CD14-positive monocyte (primary cell): ENCODE measurements around the gene CELSR3. TPM values are rescaled to one million over a fixed set of nuclear protein-coding genes. Genes with fewer than 3 reads are reported as not detected.

Source experiments
- DNase-seq, 3 donors: peaks; one replicate each; pipeline ENCODE4 v3.0.0-alpha.2; 2011 to 2022
- H2AFZ ChIP-seq: 2 replicates; pipeline ENCODE4 v1.6.0; 2012; ENCODE audit warnings: mild to moderate bottlenecking, low read depth, low read length, inconsistent platforms; ENCODE audit not compliant: insufficient read depth, poor library complexity, severe bottlenecking
- H3K27ac ChIP-seq, 2 donors: 1 replicate in 1 of 2; 2 replicates in 1 of 2; pipeline ENCODE4 v1.5.1; 2012 to 2013; ENCODE audit warnings: low read length in 2 of 2, control low read depth in 1 of 2, inconsistent platforms in 1 of 2, low read depth in 1 of 2, mild to moderate bottlenecking in 1 of 2
- H3K27me3 ChIP-seq, 2 donors: one replicate each; pipeline versions ENCODE4 v1.6.0 to v1.6.1; 2011 to 2013; ENCODE audit warnings: low read length in 2 of 2; ENCODE audit not compliant: control insufficient read depth in 2 of 2, insufficient read depth in 2 of 2
- H3K36me3 ChIP-seq, 2 donors: replicated peaks in 1 of 2; 1 replicate in 1 of 2; 2 replicates in 1 of 2; pipeline versions ENCODE4 v1.5.1 to v1.6.1; 2012 to 2013; ENCODE audit warnings: low read length in 2 of 2, control low read depth in 1 of 2, inconsistent platforms in 1 of 2, mild to moderate bottlenecking in 1 of 2; ENCODE audit not compliant: insufficient read depth in 2 of 2, control insufficient read depth in 1 of 2
- H3K4me1 ChIP-seq, 2 donors: 1 replicate in 1 of 2; 2 replicates in 1 of 2; pipeline versions ENCODE4 v1.5.1 to v1.6.1; 2012 to 2013; ENCODE audit warnings: low read length in 2 of 2, control low read depth in 1 of 2, inconsistent platforms in 1 of 2, mild to moderate bottlenecking in 1 of 2, moderate library complexity in 1 of 2; ENCODE audit not compliant: insufficient read depth in 2 of 2, control insufficient read depth in 1 of 2
- H3K4me2 ChIP-seq: replicated peaks from 2 replicates; pipeline ENCODE3; 2012; ENCODE audit warnings: low read length, moderate library complexity, mild to moderate bottlenecking; ENCODE audit not compliant: poor library complexity, severe bottlenecking; ENCODE audit errors: extremely low read depth
- H3K4me3 ChIP-seq, 3 experiments: fragments of 200-600 bp in 1 of 3; sonication (generic) in 1 of 3; replicated peaks in 1 of 3; 1 replicate in 2 of 3; 2 replicates in 1 of 3; pipeline ENCODE4 v1.5.1; 2011 to 2013; ENCODE audit warnings: low read length in 3 of 3, mild to moderate bottlenecking in 3 of 3, control low read depth in 2 of 3, low read depth in 2 of 3, inconsistent platforms in 1 of 3, moderate library complexity in 1 of 3
- H3K79me2 ChIP-seq: 2 replicates; pipeline ENCODE4 v1.6.0; 2012; ENCODE audit warnings: mild to moderate bottlenecking, control low read depth, inconsistent platforms, low read length, moderate library complexity; ENCODE audit not compliant: insufficient read depth
- H3K9ac ChIP-seq: 2 replicates; pipeline ENCODE4 v1.6.0; 2017; ENCODE audit warnings: low read length, mild to moderate bottlenecking; ENCODE audit not compliant: insufficient read depth, poor library complexity, severe bottlenecking
- H3K9me3 ChIP-seq, 2 donors: replicated peaks in 1 of 2; 1 replicate in 1 of 2; 2 replicates in 1 of 2; pipeline versions ENCODE4 v1.5.1 to v1.6.1; 2012 to 2013; ENCODE audit warnings: low read length in 2 of 2, control low read depth in 1 of 2; ENCODE audit not compliant: control insufficient read depth in 1 of 2, insufficient read depth in 1 of 2
- H4K20me1 ChIP-seq: 2 replicates; pipeline ENCODE4 v1.6.0; 2012; ENCODE audit warnings: mild to moderate bottlenecking, low read length, control low read depth, moderate library complexity; ENCODE audit not compliant: insufficient read depth
- H3K27ac Mint-ChIP-seq, 7 donors: one replicate each; pipeline ENCODE4 v1.8.0; 2020; ENCODE audit warnings: mild to moderate bottlenecking in 7 of 7, mixed read lengths in 7 of 7, moderate library complexity in 6 of 7, inconsistent platforms in 2 of 7
- H3K27me3 Mint-ChIP-seq, 3 donors: one replicate each; pipeline ENCODE4 v1.8.0; 2021 to 2022; ENCODE audit warnings: low read depth in 3 of 3, mild to moderate bottlenecking in 3 of 3, mixed read lengths in 3 of 3, moderate library complexity in 3 of 3, inconsistent platforms in 1 of 3
- H3K36me3 Mint-ChIP-seq, 2 donors: one replicate each; pipeline ENCODE4 v1.8.0; 2020; ENCODE audit warnings: mixed read lengths in 2 of 2, inconsistent platforms in 1 of 2, mild to moderate bottlenecking in 1 of 2
- H3K4me1 Mint-ChIP-seq: one replicate; pipeline ENCODE4 v1.8.0; 2020; ENCODE audit warnings: mild to moderate bottlenecking, mixed read lengths
- H3K4me3 Mint-ChIP-seq, 2 donors: one replicate each; pipeline ENCODE4 v1.8.0; 2020; ENCODE audit warnings: mild to moderate bottlenecking in 2 of 2, mixed read lengths in 2 of 2, moderate library complexity in 1 of 2
- H3K9me3 Mint-ChIP-seq, 7 donors: one replicate each; pipeline ENCODE4 v1.8.0; 2020 to 2022; ENCODE audit warnings: mixed read lengths in 7 of 7, mild to moderate bottlenecking in 6 of 7, moderate library complexity in 6 of 7, inconsistent platforms in 2 of 7
- CTCF ChIP-seq: fragments of 200-600 bp; IDR thresholded peaks from one replicate; pipeline ENCODE4 v1.8.0; 2022; ENCODE audit warnings: antibody characterized with exemption, mild to moderate bottlenecking
- WGBS: methylation state at CpG from one replicate; pipeline ENCODE4 v1.1.5; 2013; ENCODE audit warnings: missing lambda C conversion rate; ENCODE audit not compliant: insufficient coverage; 5-methylcytosine and 5-hydroxymethylcytosine counted together
- intact Hi-C, 2 donors: fragments of 100-400 bp; cut with micrococcal nuclease; formaldehyde crosslinking; loops; one replicate each; pipeline versions ENCODE4 v1.15.0 to v1.15.1; 2023
- polyA plus RNA-seq, 3 donors: library from polyadenylated mRNA; depleted of rRNA in 1 of 3; unstranded in 2 of 3; stranded (reverse) in 1 of 3; fragments of 300-500 nt in 2 of 3; fragments of >200 nt in 1 of 3; fragmentation: Illumina TruSeq in 2 of 3; gene quantifications; 1 replicate in 2 of 3; 2 replicates in 1 of 3; pipeline ENCODE4 v1.2.3, GENCODE V29; 2012 to 2021

The CELSR3 gene
- polyA plus RNA-seq, 3 donors: 0.95 TPM; not detected in 2

DNA sequence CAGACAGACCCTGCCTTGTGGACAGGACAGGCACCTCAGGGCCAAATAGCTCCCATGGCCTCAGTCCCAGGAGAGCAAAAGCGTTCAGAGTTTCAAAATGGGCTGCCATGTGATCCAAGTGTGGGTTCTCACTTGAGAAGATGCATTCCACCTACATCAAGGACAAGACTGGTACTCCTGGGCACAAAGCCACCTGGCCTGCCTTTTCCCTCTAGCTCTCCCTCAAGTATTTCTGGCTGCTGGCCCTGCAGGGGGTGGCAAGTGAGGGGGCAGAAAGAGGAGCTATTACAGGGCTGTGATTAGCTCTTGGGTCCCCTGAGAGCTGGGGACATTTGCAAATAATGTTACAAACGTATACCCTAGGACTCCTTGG is 61.1 kb downstream of the CELSR3 start:
- Mint-ChIP-seq H3K36me3 (peaks cover 93 to 97% of the 10 kb centered on the region in 2 donors), H3K4me1 (peaks cover 2% of the 10 kb centered on the region), H3K9me3 (peaks cover 0 to 1% (median 0%) of the 10 kb centered on the region in 7 donors), H3K27me3 (peaks cover 1 to 8% (median 1%) of the 10 kb centered on the region in 3 donors), H3K27ac (no peak overlapping the region), H3K4me3 (no peak overlapping the region)
- H3K4me3 ChIP-seq: no peak overlapping the region
- TF ChIP-seq CTCF: no peak
- peaks cover 72% of the 10 kb centered on the region for H4K20me1 ChIP-seq
- H3K4me2 ChIP-seq: no peak overlapping the region
- 86% methylated on average over 2 of the region's 2 CpGs for WGBS
- no peak overlapping the region for H3K9ac ChIP-seq
- no peaks in the 10 kb centered on the region for H3K9me3 ChIP-seq
- no peak overlapping the region for H3K27ac ChIP-seq
- H3K36me3 ChIP-seq: peaks cover 85 to 95% of the 10 kb centered on the region in 2 donors
- H3K79me2 ChIP-seq: peaks cover 11% of the 10 kb centered on the region
- intact Hi-C loops: no loop called here
- H2AFZ ChIP-seq: no peak overlapping the region
- no peak for DNase-seq
- no peaks in the 10 kb centered on the region for H3K27me3 ChIP-seq
- no peaks in the 10 kb centered on the region for H3K4me1 ChIP-seq

GRCh38 chr3:48600711-48601621 is 61.7 kb downstream of the CELSR3 start:
- Mint-ChIP-seq H3K27me3 (peaks cover 4 to 11% (median 6%) of the 10 kb centered on the region in 3 donors), H3K4me3 (no peak overlapping the region), H3K9me3 (peaks cover 0 to 1% (median 0%) of the 10 kb centered on the region in 7 donors), H3K36me3 (peaks cover 90 to 91% of the 10 kb centered on the region in 2 donors), H3K4me1 (peaks cover 4% of the 10 kb centered on the region), H3K27ac (peak overlapping the region in 1 of 7 donors; percentile 77)
- Histone ChIP-seq H2AFZ (no peak overlapping the region), H3K4me1 (no peaks in the 10 kb centered on the region), H4K20me1 (peaks cover 73% of the 10 kb centered on the region), H3K9ac (no peak overlapping the region), H3K27ac (no peak overlapping the region), H3K4me2 (no peak overlapping the region), H3K4me3 (no peak overlapping the region), H3K36me3 (peaks cover 83 to 88% of the 10 kb centered on the region in 2 donors), H3K27me3 (peaks cover 0 to 3% of the 10 kb centered on the region in 2 donors), H3K9me3 (no peaks in the 10 kb centered on the region), H3K79me2 (peaks cover 8% of the 10 kb centered on the region)
- TF ChIP-seq CTCF: no peak
- WGBS: 97% methylated on average over 14 of the region's 19 CpGs
- no peak for DNase-seq
- intact Hi-C loops: no loop called here
